SK-N-SH (cell line): ENCODE data around the gene CAMK4.

Experiments used
- NFIC ChIP-seq: IDR thresholded peaks from 2 replicates; pipeline ENCODE4 v1.4.0; 2012; ENCODE audit warnings: borderline replicate concordance
- TF ChIP-seq, protein P1 (sequence below): IDR thresholded peaks from 2 replicates; pipeline ENCODE4 v1.4.0; 2012; ENCODE audit warnings: low read depth, borderline replicate concordance
- TF ChIP-seq, protein P2 (sequence below): IDR thresholded peaks from 2 replicates; pipeline ENCODE4 v1.6.1; 2012; ENCODE audit warnings: mild to moderate bottlenecking, low read depth, low read length, moderate library complexity
- TF ChIP-seq, protein P3 (sequence below): fragments of 200-600 bp; sonication (generic); IDR thresholded peaks from 2 replicates; pipeline ENCODE4 v1.6.1; 2017; ENCODE audit warnings: antibody characterized with exemption, mild to moderate bottlenecking, moderate library complexity
- TF ChIP-seq, protein P4 (sequence below): fragments of 150-350 bp; IDR thresholded peaks from 2 replicates; pipeline ENCODE4 v1.6.1; 2017; ENCODE audit warnings: antibody characterized with exemption, low read length, low read depth, borderline replicate concordance

DNA sequence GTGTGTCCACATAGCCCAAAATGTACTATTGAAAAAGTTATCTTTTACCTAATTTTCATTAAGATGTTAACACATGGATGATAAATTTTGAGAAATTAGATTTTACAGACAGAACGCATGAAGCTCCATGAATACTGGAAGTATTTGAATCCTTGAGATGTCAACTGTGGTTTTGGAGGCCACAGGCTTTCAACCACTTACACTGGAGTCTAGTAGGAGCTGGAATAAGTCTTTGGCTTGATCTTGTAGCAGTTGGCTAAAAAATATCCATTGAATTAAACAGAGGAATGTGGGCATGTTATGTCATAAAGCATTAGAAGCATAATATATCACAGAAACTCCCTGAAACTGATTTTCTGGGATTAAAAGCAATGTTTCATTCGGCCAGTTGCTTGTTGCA is 52.9 kb downstream of the CAMK4 start:
- no peak for TF ChIP-seq NFIC
- TF ChIP-seq, protein P1, sequence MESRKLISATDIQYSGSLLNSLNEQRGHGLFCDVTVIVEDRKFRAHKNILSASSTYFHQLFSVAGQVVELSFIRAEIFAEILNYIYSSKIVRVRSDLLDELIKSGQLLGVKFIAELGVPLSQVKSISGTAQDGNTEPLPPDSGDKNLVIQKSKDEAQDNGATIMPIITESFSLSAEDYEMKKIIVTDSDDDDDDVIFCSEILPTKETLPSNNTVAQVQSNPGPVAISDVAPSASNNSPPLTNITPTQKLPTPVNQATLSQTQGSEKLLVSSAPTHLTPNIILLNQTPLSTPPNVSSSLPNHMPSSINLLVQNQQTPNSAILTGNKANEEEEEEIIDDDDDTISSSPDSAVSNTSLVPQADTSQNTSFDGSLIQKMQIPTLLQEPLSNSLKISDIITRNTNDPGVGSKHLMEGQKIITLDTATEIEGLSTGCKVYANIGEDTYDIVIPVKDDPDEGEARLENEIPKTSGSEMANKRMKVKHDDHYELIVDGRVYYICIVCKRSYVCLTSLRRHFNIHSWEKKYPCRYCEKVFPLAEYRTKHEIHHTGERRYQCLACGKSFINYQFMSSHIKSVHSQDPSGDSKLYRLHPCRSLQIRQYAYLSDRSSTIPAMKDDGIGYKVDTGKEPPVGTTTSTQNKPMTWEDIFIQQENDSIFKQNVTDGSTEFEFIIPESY, result no peak
- TF ChIP-seq, protein P2, sequence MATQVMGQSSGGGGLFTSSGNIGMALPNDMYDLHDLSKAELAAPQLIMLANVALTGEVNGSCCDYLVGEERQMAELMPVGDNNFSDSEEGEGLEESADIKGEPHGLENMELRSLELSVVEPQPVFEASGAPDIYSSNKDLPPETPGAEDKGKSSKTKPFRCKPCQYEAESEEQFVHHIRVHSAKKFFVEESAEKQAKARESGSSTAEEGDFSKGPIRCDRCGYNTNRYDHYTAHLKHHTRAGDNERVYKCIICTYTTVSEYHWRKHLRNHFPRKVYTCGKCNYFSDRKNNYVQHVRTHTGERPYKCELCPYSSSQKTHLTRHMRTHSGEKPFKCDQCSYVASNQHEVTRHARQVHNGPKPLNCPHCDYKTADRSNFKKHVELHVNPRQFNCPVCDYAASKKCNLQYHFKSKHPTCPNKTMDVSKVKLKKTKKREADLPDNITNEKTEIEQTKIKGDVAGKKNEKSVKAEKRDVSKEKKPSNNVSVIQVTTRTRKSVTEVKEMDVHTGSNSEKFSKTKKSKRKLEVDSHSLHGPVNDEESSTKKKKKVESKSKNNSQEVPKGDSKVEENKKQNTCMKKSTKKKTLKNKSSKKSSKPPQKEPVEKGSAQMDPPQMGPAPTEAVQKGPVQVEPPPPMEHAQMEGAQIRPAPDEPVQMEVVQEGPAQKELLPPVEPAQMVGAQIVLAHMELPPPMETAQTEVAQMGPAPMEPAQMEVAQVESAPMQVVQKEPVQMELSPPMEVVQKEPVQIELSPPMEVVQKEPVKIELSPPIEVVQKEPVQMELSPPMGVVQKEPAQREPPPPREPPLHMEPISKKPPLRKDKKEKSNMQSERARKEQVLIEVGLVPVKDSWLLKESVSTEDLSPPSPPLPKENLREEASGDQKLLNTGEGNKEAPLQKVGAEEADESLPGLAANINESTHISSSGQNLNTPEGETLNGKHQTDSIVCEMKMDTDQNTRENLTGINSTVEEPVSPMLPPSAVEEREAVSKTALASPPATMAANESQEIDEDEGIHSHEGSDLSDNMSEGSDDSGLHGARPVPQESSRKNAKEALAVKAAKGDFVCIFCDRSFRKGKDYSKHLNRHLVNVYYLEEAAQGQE, result no peak
- TF ChIP-seq, protein P3, sequence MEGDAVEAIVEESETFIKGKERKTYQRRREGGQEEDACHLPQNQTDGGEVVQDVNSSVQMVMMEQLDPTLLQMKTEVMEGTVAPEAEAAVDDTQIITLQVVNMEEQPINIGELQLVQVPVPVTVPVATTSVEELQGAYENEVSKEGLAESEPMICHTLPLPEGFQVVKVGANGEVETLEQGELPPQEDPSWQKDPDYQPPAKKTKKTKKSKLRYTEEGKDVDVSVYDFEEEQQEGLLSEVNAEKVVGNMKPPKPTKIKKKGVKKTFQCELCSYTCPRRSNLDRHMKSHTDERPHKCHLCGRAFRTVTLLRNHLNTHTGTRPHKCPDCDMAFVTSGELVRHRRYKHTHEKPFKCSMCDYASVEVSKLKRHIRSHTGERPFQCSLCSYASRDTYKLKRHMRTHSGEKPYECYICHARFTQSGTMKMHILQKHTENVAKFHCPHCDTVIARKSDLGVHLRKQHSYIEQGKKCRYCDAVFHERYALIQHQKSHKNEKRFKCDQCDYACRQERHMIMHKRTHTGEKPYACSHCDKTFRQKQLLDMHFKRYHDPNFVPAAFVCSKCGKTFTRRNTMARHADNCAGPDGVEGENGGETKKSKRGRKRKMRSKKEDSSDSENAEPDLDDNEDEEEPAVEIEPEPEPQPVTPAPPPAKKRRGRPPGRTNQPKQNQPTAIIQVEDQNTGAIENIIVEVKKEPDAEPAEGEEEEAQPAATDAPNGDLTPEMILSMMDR, result no peak
- TF ChIP-seq, protein P4, sequence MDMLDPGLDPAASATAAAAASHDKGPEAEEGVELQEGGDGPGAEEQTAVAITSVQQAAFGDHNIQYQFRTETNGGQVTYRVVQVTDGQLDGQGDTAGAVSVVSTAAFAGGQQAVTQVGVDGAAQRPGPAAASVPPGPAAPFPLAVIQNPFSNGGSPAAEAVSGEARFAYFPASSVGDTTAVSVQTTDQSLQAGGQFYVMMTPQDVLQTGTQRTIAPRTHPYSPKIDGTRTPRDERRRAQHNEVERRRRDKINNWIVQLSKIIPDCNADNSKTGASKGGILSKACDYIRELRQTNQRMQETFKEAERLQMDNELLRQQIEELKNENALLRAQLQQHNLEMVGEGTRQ, result no peak
